ENCODE measurements around the gene PRKCSH.
"Not testable (repeated sequence)": the region's sequence is repeated elsewhere in the genome, so short reads cannot be mapped to it uniquely, and the experiment has no call there.

Gene PRKCSH

DNA sequence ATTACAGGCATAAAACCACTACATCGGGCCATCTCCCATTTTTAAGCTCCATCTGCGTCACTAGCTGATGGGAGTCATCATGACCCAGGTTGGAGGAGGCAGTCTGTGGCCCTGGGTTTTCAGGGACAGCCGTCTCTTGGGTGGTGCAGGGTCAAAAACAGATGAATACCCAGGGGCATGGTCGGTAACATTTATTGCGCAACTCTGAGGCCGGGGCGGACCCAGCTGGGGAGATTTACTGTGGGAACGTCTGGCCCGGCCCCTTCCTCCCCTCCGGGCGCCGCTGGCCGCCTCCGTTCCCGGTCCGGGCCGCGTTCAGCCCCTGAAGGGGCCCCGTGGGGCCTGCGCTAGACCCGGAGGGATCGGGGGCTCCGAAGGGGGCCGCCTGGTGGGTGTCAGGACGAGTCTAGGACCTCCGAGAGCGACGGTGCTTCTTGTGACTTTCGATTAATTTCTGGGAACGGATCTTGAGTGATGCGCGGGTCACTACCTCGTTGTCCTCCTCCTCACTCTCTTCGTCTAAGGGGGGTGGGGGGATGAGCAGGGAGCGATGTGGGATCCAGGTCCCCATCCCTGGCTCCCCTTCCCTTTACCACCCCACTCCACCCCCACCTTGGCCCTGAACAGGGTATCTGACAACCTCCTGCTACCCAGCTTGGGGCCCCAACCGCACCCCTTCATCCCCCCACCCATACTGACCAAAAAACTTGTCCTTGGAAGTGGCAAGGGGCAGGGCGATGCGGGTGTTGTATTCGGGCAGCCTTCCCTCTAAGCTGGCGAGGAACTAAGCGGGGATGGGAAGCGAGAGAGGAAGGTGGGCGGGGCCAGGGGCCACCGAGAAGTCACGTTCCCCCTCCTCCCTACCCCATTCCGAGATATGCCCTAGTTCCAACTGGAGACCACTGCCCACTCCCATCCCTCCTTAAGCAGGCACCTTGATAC, 14.7 kb upstream of the PRKCSH start:
- in situ Hi-C loops (cut with HindIII; ENCODE audit: low sequenced_read_pairs) = no loop called here

DNA sequence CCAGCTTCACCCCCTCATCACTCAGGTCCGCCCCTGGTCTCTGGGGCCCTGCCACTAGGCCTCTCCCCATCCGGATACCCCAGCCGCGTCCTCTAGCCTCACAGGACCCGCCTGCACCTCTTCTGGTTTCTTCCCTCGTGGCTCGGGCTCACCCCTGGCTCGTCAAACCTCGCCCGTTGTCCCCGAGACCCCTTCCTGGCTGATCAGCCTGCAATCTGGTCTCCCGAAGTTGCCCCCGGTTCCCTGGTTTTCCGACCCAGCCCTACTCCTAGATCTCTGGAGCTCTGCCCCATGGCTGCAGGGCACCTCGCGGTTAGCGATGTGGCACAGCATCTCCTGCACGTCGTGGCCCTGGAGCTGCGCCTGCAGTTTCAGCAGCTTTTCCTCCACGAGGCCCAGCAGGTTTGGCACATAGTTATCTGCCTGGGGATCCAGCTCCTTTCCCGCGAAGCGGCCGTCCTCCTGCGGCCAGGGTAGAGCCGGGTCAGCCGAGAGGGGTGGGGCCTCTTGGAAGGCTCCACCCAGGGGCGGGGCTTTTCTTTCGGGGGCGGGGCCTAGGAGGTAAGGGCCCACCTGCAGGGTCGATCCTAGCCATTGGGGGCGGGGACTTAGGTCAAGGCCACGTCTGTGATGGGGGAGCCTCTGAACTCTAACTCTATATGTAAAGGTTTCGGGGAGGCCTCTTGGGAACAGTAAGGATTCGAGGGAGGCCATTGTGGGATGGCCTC, 13.9 kb upstream of the PRKCSH start:
- in situ Hi-C loops (cut with HindIII; ENCODE audit: low sequenced_read_pairs) = no loop called here

DNA sequence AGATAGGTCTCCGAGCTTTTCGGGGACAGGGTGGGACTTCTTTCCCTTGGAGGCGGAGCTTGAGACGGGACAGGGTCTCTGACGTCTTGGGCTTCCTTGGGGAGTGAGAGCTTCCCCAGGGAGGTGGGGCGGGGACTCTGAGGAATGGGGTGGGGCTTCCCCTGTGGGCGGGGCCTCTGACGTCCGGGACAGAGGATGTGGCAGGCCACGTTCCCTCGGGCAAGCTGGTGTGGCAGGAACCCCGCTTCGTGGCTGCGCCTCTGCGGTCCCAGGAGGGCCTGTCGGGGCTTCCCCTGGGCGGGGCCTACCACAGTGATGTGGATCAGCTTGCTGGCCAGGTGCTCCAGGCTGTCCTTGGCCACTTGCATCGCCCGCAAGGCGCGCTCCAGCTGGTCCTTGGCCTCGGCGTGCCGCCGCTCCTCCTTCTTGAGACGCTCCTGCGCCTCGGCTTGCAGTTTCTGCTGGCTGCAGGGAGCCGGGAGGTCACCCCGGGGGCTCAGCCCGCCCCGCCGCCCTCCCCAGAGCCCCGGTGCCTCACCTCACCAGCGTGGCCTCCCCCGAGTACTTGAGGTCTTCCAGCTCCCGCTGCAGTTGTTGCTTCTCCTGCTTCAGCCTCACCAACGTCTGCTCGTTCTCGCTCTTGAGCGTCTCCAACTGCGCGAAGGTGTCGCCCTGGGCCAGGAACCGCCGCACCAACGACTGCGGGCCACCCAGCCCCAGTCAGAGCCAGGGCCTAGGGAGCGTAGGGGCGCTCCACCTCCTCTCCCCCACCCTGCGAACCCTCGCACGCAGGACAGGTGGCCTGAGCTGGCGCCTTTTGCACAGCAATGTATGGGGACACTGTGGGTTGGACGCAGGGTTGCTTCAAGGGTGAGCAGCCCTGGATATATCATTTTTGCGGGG, 13.0 kb upstream of the PRKCSH start:
- in situ Hi-C loops (cut with HindIII; ENCODE audit: low sequenced_read_pairs) = no loop called here

DNA sequence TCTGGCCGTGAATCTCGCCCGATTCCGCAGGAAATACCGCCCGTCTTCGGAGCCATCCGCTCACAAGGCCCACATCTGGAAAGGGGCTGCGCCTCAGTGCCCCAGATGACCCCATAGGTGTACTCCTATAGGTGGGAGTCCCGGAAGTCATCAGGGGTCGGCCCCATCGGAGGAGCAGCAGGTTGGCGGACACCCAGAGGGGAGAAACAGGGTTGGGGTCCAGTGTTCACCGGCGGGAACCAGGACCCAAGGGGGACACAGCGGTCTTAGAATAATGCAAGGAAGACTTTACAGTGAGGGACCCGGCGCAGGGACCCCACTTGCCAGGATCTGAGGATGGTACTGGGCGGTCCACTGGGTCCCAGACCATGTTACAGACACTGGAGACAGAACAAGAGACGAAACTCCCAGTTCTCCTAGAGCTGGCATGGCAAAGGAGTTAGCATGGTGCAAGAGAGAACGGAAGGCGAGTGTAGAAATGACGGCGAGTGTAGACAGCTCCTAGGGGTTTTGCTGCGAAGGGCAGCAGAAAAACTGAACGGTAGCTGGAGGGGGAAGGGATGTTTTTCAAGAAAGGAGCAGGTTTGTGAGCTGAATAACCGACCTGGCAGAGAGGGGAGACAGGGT, 12.2 kb upstream of the PRKCSH start:
- in situ Hi-C loops (cut with HindIII; ENCODE audit: low sequenced_read_pairs) = no loop called here

DNA sequence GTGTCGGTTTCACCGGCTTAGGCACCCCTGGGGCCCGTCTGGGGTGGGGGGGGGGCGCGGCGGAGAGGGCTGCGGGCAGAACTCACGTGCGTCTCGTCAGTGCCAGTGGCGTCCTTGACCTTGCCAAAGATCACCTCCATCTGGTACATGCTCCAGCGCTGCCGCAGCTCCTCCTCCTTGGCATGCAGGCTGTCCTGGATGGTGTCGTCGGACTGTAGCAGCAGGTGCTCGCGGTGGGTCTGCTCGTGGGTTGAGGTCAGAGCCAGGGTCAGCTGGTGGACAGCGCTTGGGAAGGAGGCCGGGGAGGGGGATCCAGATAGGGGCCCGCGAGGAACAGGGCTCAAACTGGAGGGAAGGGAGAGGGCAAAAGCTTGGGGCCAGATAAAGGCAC, 11.6 kb upstream of the PRKCSH start:
- in situ Hi-C loops (cut with HindIII; ENCODE audit: low sequenced_read_pairs) = no loop called here

DNA sequence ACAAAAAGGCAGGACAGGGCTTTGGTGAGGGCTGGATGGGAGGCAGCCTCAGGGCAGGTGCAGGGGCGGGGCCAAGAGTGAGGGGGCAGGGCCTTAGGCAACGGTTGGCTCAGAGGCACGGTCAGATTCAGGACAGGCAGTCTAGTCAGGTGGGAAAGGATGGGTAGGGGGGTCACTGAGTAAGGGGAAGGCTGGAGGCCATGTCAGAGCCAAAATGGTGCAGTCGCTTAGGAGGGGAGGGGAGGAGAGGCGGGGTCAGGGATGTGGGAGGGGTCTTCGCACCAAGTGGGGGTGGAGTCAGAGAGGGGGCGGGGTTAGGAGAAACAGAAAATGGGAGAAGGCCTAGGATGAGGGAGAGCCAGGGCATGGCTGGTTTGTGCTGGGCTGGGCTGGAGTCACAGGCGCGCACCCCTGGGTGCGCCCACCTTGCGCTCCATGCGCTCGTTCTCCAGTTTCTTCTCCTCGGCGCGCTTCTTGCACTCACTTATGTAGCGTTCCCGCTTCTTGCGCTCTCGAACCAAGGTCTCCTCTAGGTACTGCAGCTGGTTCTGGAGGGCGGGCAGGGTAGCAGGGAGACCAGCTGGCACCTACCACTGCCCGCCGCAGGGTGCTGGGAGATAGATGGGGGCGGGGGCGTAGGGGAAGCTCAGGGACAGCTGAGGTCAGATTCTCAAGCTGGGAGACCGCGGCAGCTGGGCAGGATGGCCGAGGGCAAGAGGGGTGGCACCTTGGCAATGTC, 9.5 kb upstream of the PRKCSH start:
- in situ Hi-C loops (cut with HindIII; ENCODE audit: low sequenced_read_pairs) = no loop called here

DNA sequence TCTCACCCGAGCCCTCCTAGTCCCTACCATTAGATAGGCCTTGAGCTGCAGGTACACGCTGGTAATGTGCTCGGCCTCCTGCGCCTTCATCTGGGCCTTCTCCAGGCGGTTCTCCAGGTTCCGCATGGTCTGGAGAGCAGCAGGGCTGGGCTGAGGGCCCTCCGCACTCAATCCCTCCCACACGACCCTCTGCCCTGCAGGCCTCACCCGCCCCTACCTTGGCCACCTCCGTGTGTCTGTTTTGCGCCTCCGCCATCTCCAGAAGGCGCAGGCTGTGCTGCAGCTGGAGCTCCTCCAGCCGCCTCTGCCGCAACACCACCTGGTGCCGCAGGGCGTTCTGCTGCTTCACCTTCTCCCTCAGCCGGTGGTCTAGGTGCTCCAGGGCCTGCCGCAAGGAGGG, 8.8 kb upstream of the PRKCSH start:
- in situ Hi-C loops (cut with HindIII; ENCODE audit: low sequenced_read_pairs) = no loop called here

DNA sequence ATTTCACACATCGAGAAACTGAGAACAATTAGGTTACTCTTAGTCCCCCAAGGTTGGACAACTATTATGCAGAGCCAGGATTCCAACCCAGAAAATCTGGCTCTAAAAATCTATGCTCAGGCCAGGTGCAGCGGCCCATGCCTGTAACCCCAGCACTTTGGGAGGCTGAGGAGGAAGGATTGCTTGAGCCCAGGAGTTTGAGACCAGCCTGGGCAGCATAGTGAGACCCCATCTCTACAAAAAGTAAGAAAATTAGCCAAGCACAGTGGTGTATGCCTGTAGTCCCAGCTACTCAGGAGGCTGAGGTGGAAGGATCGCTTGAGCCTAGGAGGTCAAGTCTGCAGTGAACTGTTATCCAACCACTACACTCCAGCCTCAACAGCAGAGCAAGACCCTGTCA, 1.9 kb upstream of the PRKCSH start:
- in situ Hi-C loops (cut with HindIII; ENCODE audit: low sequenced_read_pairs) = not testable (repeated sequence)

DNA sequence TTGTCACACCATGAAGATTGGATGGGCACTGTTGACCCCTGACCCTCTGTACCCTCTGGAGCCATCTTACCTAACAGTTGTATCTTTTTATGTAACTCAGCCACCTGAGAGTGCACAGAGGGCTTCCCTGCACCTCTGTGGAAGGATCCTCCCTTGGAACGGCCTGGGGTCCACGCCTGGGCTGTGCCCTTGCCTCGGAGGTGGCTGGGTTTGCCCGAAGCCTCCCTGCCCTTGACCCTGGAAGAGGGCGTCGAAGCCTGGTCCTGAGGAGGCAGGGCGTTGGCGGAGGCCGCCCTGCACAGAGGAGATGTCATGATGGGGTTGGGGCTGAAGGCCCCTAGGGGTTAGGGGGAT, 755 bp upstream of the PRKCSH start:
- in situ Hi-C loops (cut with HindIII; ENCODE audit: low sequenced_read_pairs) = no loop called here

DNA sequence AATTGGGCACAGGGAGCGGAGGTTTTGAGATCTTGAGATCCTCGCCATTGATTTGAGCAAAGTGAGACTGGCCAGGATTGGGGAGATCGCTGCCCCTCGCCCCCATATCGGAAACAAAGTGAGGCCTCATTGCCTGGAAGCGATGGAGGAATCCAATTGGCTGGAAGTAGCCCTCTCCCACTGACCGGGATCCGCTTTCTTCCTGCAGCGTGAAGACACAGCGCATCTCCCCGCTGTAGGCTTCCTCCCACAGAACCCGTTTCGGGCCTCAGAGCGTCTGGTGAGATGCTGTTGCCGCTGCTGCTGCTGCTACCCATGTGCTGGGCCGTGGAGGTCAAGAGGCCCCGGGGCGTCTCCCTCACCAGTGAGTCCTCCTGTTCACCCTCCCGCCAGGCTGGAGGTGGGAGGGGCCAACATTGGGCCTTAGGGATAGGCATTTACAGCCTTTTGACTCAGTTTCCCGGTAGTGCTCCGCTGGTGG, 438 bp downstream of the PRKCSH start:
- in situ Hi-C loops (cut with HindIII; ENCODE audit: low sequenced_read_pairs) = no loop called here

DNA sequence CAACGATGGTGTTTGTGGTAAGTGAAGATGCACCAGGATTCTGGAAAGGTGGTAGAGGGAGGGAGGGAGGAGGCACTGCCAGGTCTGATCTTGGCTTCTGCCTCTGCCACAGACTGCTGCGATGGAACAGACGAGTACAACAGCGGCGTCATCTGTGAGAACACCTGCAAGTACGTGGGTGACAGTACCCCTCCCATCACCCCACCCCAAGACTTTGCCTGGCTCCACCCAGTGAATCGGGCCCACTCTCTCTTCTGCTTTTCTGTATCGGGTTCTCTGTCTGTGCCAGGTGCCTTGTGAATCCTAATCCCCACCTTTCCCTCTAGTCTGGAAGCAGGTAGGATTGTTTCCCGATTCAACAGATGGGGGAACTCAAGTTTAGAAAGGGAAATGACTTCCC, 2.5 kb downstream of the PRKCSH start:
- in situ Hi-C loops (cut with HindIII; ENCODE audit: low sequenced_read_pairs) = no loop called here

DNA sequence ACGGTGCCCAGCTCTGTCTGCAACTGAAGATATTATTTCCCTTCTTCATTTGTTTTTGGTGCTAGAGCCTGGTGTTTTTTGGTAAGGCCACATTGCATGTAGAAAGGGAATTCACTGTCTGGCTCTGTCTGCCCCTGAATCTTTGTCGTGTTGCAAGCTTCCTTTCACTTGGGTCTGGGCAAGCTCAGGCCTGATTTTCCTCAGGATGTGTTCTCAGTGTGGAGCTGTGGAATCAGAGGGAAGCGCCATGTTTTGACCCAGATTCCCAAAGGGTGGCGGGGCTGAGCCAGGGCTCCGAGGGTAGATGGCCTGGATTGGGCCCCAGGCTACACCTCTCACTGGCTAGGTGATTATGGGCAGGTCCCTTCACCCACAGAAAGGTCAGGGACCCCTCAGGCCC, 8.6 kb downstream of the PRKCSH start:
- in situ Hi-C loops (cut with HindIII; ENCODE audit: low sequenced_read_pairs) = no loop called here

DNA sequence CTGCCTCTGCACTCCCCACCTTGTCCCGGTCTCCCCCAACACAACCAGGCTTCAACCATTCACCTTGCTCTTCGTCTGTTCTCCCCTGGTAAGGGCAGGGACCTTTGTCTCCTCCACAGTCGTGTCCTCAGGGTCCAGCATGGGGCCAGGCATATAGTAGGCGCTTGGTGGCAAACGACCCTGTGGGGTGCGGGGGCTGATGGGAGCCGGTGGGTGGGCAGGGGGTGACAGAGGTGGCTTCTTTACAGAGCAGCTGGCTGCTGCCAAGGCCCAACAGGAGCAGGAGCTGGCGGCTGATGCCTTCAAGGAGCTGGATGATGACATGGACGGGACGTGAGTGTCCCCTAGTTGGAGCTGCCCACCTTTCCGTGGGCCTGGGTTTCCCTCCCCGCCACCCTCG, 9.7 kb downstream of the PRKCSH start:
- in situ Hi-C loops (cut with HindIII; ENCODE audit: low sequenced_read_pairs) = no loop called here

DNA sequence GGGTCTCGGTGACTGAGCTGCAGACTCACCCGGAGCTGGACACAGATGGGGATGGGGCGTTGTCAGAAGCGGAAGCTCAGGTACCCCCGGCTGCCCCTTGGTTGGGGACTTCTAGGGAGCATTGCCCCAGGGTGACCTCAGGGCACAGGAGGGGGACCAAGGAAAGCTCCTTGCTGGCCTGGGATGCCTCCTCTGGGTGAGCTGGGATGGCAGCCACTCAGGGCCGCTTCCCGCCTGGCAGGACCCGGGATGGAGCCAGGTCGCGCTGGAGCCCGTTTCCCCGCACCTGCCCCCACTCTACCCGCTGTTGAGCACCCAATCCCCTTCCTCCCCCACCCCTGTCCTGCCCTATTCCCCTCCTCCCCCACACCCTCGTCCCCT, 10.8 kb downstream of the PRKCSH start:
- in situ Hi-C loops (cut with HindIII; ENCODE audit: low sequenced_read_pairs) = no loop called here

DNA sequence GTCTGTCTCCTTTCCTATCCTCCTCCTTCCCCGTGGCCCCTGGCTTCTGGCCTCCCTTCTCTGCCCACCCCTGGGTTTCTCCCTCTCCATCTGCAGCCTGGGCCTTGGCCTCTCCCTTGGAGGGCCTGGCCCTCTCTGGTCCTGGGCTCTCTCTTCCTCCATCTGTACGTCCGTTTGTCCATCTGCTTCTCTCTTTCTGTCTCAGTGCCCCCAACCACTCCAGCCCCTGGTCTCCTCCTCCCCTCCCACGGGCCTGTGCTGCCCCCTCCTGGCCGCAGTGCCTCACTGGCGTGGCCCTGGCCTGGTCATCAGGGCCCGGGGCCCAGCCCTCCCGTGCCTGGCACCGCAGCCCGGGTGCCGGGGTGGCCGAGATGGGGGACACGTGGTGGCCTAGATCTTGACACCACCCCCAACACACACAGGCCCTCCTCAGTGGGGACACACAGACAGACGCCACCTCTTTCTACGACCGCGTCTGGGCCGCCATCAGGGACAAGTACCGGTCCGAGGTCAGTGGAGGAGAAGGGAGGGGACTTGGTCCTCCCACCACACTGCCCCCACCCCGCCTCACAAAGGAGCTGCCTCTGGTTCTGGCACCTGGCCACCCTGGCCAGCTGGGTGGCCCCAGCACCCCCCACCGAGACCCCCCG, 11.3 kb downstream of the PRKCSH start:
- in situ Hi-C loops (cut with HindIII; ENCODE audit: low sequenced_read_pairs) = no loop called here

DNA sequence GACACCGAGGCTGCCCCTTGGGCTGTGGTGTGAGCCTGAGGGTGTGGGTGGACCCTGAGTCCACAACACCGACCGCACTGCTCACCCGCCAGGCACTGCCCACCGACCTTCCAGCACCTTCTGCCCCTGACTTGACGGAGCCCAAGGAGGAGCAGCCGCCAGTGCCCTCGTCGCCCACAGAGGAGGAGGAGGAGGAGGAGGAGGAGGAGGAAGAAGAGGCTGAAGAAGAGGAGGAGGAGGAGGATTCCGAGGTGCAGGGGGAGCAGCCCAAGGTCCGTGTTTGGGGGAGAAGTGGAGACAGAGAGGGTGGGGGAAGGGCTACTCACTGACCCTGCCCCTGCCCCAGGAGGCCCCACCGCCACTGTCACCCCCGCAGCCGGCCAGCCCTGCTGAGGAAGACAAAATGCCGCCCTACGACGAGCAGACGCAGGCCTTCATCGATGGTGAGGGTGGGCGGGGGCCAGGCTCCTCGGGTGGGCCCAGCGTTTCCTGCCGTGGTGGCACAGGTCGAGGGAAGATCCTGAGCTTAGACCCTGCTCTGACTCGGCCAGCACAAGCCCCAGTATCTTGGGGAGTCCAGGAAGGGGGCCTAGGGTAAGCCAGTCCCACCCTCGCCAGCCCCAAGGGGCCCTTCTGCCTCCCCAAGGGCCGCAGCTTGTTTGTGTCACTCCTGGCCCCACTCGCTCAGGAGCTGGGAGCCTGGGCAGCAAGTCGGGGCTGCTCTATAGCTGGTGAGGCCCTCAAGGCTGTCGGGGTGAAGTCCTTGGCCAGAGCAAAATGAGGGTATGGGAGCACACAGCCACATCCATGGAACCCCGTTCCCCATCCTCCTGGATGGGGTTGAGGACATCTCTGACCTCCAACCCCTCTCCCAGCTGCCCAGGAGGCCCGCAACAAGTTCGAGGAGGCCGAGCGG, 12.2 kb downstream of the PRKCSH start:
- in situ Hi-C loops (cut with HindIII; ENCODE audit: low sequenced_read_pairs) = no loop called here

DNA sequence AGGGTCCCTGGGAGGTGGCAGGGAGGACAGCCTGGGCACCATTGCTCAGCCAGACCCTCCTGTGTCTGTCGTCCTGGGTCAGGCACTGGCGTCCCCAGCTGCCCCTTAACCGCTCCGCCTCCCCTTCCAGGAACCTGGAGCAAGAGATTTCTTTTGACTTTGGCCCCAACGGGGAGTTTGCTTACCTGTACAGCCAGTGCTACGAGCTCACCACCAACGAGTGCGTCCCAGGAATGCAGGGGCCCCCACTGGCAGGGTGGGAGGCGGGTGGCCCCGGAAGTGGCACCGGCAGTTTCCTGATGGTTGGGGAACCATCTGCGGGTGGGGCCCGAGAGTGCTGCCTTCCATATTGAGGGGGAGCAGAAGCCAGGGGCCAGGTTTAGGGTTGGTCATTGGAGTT, 13.0 kb downstream of the PRKCSH start:
- in situ Hi-C loops (cut with HindIII; ENCODE audit: low sequenced_read_pairs) = no loop called here

DNA sequence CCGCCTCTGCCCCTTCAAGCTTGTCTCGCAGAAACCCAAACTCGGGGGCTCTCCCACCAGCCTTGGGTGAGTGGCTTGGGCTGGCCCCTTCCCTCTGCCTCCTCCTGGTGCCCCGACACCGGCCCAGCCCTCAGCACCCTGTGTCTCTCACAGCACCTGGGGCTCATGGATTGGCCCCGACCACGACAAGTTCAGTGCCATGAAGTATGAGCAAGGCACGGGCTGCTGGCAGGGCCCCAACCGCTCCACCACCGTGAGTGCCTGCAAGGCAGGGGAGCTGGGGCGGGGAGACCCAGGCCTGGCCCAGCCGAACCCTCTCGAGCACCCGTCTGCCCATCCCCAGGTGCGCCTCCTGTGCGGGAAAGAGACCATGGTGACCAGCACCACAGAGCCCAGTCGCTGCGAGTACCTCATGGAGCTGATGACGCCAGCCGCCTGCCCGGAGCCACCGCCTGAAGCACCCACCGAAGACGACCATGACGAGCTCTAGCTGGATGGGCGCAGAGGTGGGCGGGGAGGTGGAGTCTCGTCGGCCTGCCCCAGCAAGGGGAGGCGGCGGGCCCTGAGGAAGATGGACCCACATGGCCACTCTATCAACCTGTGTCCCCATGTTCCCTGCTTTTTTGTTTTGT, 13.6 kb downstream of the PRKCSH start:
- in situ Hi-C loops (cut with HindIII; ENCODE audit: low sequenced_read_pairs) = no loop called here
